Small intestine (tissue), 7 donors: ENCODE results near the gene NAV2. TPM values are rescaled to one million over a fixed set of nuclear protein-coding genes. Genes with fewer than 3 reads are reported as not detected.

Source experiments
- DNase-seq, 2 donors: peaks; one replicate each; pipeline versions ENCODE4 v3.0.0 to v3.0.0-alpha.2; 2013
- FAIRE-seq: peaks from 2 replicates; lab custom pipeline; 2012; peaks lifted over from hg19 to GRCh38; lab: Jason Lieb, UNC
- H3K27ac ChIP-seq, 3 donors: one replicate each; pipeline ENCODE4 v1.5.1; 2013; ENCODE audit warnings: low read length in 2 of 3, mild to moderate bottlenecking in 2 of 3, control low read depth in 1 of 3, inconsistent platforms in 1 of 3, low read depth in 1 of 3, moderate library complexity in 1 of 3
- H3K27me3 ChIP-seq, 3 donors: one replicate each; pipeline ENCODE4 v1.6.1; 2013; ENCODE audit warnings: low read length in 3 of 3, inconsistent platforms in 1 of 3; ENCODE audit not compliant: control insufficient read depth in 3 of 3, insufficient read depth in 3 of 3
- H3K36me3 ChIP-seq, 3 donors: one replicate each; pipeline ENCODE4 v1.6.1; 2013; ENCODE audit warnings: low read length in 3 of 3, inconsistent platforms in 1 of 3, low read depth in 1 of 3, mild to moderate bottlenecking in 1 of 3, moderate library complexity in 1 of 3; ENCODE audit not compliant: control insufficient read depth in 3 of 3, insufficient read depth in 2 of 3
- H3K4me1 ChIP-seq, 3 donors: one replicate each; pipeline ENCODE4 v1.6.1; 2013; ENCODE audit warnings: low read length in 2 of 3, inconsistent platforms in 1 of 3, low read depth in 1 of 3, mild to moderate bottlenecking in 1 of 3, moderate library complexity in 1 of 3; ENCODE audit not compliant: control insufficient read depth in 3 of 3, insufficient read depth in 2 of 3
- H3K4me3 ChIP-seq, 3 donors: one replicate each; pipeline ENCODE4 v1.5.1; 2013; ENCODE audit warnings: low read length in 3 of 3, control low read depth in 1 of 3, inconsistent platforms in 1 of 3, low read depth in 1 of 3, mild to moderate bottlenecking in 1 of 3, moderate library complexity in 1 of 3
- H3K9me3 ChIP-seq, 2 donors: one replicate each; pipeline ENCODE4 v1.6.1; 2013; ENCODE audit warnings: low read depth in 1 of 2, low read length in 1 of 2; ENCODE audit not compliant: control insufficient read depth in 2 of 2, insufficient read depth in 1 of 2
- WGBS, 3 donors: extraction: QIAGEN DNeasy Blood & Tissue Kit; methylation state at CpG; one replicate each; pipeline ENCODE4 v1.1.7; 2013; 5-methylcytosine and 5-hydroxymethylcytosine counted together
- polyA plus RNA-seq, 4 donors: library from polyadenylated mRNA; stranded (reverse) in 3 of 4; unstranded in 1 of 4; fragments of 200-250 nt in 3 of 4; fragments of 120-200 nt in 1 of 4; gene quantifications; one replicate each; pipeline versions ENCODE4 v1.2.1 to v1.2.3, GENCODE V29; 2013
- donor health status: healthy with polysubstance abuse.
- donor health status: control.
- donor health status: control.
- donor health status: Bipolar disorder and iron deficiency.
- donor health status: healthy.

NAV2 gene
- polyA plus RNA-seq, 4 donors, result 1.6 to 6.5 (median 3.6) TPM

DNA sequence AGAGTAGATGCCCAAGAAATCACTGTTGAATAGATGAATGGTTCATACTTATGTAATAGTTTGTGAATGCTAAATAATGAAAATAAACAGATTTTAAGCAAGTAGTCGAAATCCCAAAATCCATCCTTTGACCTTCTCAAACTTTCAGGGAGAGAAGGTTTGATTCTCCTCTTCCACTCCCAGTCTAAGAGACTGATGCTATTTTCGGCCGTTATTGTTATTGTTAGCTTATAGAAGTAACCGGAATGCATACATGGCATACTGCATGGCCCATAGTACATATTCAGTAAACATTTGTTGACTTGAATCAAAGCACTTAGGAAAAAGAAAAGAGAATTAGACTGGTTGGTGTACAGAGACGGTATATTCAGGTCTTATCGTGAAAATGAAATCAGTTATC lies 76.6 kb downstream of the NAV2 start:
- no peak overlapping the region for H3K27ac ChIP-seq

DNA sequence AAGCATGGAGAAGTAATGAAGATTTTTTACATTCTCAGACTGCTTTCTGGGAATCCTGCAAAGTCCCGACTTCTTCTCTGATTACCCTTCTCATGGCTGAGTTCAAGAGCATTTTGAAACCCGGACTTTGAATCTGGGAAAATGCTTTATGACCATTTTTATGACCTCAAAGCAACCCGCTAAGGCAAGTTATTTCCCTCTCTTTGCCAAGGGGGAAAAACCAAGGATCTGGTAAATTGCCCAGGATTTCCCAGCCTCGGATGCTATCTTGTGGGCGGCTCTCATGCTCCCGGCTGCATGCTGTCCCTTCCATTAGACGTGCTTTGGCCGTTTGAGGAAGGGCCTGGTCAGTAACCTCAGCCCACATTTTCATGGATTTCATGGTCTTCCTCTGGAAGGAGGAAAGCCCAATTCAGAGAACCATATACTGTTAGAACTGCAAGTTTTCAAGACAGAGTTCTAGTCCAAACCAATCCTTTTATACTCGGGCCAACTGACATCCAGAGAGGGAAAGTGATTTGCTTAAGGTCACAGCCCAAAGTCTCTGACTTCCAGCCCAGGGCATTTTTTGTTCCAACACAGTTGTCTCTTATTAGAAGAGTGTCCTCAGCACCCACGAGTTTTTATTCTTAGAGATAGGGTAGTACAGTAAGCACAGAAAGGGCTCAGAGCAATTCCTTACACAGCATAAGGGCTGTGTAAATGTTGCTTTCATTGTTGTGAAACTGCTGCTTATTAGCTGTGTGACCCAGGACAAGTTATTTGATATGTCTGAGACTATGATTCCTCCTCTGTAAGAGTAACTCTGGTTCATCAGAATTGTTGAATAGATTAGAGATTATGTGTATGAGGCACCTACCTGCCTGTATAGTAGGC lies 77.4 kb downstream of the NAV2 start:
- FAIRE-seq, result no peak
- peak; percentile 92 to 93 for DNase-seq
- peaks cover 9 to 19% (median 10%) of the 10 kb centered on the region in 3 donors for H3K4me1 ChIP-seq
- H3K27me3 ChIP-seq, result no peaks in the 10 kb centered on the region
- H3K27ac ChIP-seq, result peak overlapping the region in 1 of 3 donors; percentile 19
- H3K4me3 ChIP-seq, result no peak overlapping the region
- 7 to 31% (median 28%) methylated on average over 10 of the region's 10 CpGs for WGBS, 3 donors
- H3K36me3 ChIP-seq, result no peaks in the 10 kb centered on the region
- H3K9me3 ChIP-seq, result no peaks in the 10 kb centered on the region

More for the DNA sequence above, 76.6 kb downstream of the NAV2 start:
- Histone ChIP-seq H3K9me3 (no peaks in the 10 kb centered on the region), H3K27me3 (no peaks in the 10 kb centered on the region), H3K36me3 (no peaks in the 10 kb centered on the region), H3K4me3 (no peak overlapping the region), H3K4me1 (peaks cover 9 to 20% (median 10%) of the 10 kb centered on the region in 3 donors)
- DNase-seq (no peak), FAIRE-seq (no peak)
- 34 to 64% (median 52%) methylated on average over 6 of the region's 6 CpGs for WGBS, 3 donors

DNA sequence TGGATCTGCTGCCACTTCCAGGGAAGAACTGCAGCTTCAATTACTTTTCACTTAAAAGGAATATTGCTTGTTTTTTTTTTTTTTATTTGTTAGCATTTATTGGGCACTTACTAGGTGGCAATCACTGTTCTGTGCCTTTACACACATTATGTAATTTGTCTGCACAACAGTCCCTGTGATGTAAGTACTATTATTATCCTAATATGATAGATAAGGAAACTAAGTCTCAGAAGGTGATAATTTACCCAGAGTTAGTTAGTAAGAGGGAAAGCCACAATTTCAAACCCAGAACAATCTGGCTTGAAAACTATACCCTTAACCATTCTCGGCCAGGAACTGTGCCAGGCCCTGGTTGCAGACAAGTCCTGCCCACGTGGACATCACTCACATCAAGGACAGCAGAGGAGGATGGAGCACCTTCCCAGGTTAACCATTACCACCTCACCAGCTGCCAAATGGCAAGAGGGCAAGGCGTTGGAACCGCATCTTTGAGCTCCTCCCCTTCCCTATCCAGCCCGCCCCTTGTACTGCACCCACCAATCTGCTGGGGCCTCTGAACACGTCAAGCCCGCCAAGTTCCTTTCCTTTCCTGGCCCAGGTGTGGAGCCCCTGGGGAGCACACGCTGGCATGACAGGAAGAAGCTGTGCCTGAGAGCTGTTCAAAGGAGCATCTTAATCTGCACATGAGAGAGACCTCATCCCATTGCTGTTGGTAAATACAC lies 78.4 kb downstream of the NAV2 start:
- WGBS, 3 donors, result 16 to 47% (median 31%) methylated on average over 8 of the region's 8 CpGs
- Histone ChIP-seq H3K27ac (peak overlapping the region in 1 of 3 donors; percentile 63), H3K9me3 (no peaks in the 10 kb centered on the region), H3K27me3 (no peaks in the 10 kb centered on the region), H3K4me3 (no peak overlapping the region), H3K36me3 (no peaks in the 10 kb centered on the region), H3K4me1 (peaks cover 9 to 18% (median 10%) of the 10 kb centered on the region in 3 donors)
- FAIRE-seq (no peak), DNase-seq (peak in 1 of 2 donors; percentile 92)

DNA sequence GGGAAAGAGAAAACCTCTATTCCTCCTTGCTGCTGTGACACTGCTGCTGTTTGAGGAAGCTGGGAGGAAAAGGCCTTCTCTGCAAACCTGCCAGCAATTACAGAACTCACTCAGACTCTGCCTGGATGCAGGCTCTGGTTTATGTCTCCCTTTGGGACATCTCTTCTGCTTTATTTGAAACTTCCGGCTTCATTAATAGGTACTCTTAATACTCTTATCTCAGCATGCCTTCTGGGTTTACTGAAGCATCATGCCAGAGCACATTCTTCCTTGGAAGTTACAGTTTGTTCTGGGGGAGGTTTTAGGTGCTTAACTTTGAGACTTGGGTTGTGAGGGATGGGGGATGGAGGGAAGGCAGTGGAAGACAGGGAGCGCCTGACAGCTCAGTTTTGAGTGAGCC lies 79.9 kb downstream of the NAV2 start:
- Histone ChIP-seq H3K27ac (peak overlapping the region in 1 of 3 donors; percentile 75), H3K4me3 (no peak overlapping the region), H3K27me3 (no peaks in the 10 kb centered on the region), H3K4me1 (peaks cover 9 to 18% (median 10%) of the 10 kb centered on the region in 3 donors), H3K36me3 (no peaks in the 10 kb centered on the region), H3K9me3 (no peaks in the 10 kb centered on the region)
- no peak for FAIRE-seq
- WGBS, 3 donors, result 35 to 60% (median 50%) methylated on average over 2 of the region's 2 CpGs
- no peak for DNase-seq

DNA sequence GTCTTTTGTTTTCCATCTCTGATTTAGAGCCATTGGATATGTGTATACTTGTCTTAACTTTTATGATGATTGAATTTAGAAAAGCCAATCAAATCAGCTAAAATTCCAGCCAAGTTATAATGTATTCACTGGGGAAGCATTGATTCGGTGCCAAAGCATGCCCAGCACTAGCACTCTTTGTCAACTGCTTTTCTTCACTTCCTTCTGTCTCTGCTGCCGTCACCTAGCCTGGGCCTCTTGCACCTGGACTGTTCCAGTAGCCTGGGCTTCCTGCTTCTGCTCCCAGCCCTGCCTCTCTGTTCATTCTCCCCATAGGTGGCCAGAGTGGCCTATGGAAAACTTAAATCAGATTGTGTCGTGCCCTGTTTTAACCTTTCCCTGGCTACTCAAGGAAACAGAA lies 80.7 kb downstream of the NAV2 start:
- H3K36me3 ChIP-seq, result no peaks in the 10 kb centered on the region
- WGBS, 3 donors, result 13 to 43% (median 34%) methylated on average over 3 of the region's 3 CpGs
- no peaks in the 10 kb centered on the region for H3K27me3 ChIP-seq
- H3K4me1 ChIP-seq, result peaks cover 9 to 18% (median 10%) of the 10 kb centered on the region in 3 donors
- no peaks in the 10 kb centered on the region for H3K9me3 ChIP-seq
- no peak for FAIRE-seq
- no peak overlapping the region for H3K4me3 ChIP-seq
- peak overlapping the region in 1 of 3 donors; percentile 28 for H3K27ac ChIP-seq
- DNase-seq, result peak in 1 of 2 donors; percentile 62

DNA sequence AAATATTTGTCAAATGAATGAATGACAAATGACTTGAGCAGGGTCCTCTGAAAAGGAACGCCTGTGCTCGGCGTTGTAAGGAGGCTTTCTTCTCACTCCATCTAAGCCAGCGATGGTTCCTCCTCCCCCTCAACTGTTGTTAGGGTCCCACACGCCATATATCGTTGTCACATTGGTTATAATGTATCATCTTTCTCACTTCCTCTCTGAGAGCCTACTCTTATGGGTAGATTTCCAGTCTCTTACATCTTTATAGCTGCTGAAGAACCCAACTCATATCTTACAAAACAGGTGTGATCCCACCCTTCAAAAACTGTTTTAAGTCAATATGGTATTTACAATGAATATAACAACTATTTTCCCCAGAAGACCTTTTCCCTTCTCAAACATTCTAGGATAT lies 81.5 kb downstream of the NAV2 start:
- H3K27ac ChIP-seq, result no peak overlapping the region
- no peak overlapping the region for H3K4me3 ChIP-seq
- DNase-seq (no peak), FAIRE-seq (no peak)
- H3K9me3 ChIP-seq, result no peaks in the 10 kb centered on the region
- H3K4me1 ChIP-seq, result peaks cover 5 to 16% (median 9%) of the 10 kb centered on the region in 3 donors
- H3K36me3 ChIP-seq, result no peaks in the 10 kb centered on the region
- H3K27me3 ChIP-seq, result no peaks in the 10 kb centered on the region
- WGBS, 3 donors, result 92 to 95% (median 94%) methylated on average over 6 of the region's 6 CpGs

DNA sequence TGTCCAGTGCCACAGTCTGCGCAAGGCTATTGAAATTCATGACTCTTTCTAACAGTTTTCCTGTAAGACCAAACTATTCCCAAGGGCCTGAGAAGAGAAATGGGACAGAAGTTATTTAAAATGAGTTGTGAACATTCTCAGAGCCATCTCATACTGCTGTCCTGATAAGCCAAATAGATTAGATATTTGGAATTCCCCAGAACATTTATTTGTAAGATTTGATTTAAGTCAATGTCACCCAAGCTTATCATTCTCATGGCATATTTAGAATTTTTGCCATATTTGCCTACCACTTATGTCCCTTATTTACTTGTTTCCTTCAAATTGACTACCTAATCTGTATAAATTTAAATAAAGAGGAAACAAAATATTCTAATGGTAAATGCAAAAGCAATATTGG lies 82.4 kb downstream of the NAV2 start:
- H3K36me3 ChIP-seq, result no peaks in the 10 kb centered on the region
- FAIRE-seq, result no peak
- no peak for DNase-seq
- no peaks in the 10 kb centered on the region for H3K9me3 ChIP-seq
- H3K27me3 ChIP-seq, result no peaks in the 10 kb centered on the region
- H3K27ac ChIP-seq, result no peak overlapping the region
- H3K4me3 ChIP-seq, result no peak overlapping the region
- H3K4me1 ChIP-seq, result peaks cover 5 to 11% (median 9%) of the 10 kb centered on the region in 3 donors
- 84 to 97% (median 96%) methylated on average over 1 of the region's 1 CpG for WGBS, 3 donors

DNA sequence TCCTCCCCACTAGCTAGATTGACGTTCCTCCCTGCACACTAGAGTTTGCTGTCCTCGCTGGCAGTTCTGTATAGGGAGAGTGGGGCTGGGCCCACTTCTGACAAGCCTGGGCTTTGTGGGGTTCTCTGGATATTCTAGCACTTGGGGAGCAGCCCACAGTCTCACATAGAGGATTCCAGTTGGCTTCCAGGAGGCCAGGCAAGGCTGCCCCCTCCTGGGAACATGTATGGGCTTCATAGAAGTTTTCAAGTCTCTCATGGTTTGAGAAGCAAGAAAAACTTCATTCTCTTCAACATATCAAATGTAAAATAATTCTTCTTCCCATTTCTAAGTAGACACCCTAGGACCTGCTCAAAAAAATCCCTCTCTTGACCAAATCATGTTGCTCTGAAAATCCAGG lies 87.5 kb downstream of the NAV2 start:
- Histone ChIP-seq H3K9me3 (no peaks in the 10 kb centered on the region), H3K27me3 (no peaks in the 10 kb centered on the region), H3K27ac (no peak overlapping the region), H3K36me3 (no peaks in the 10 kb centered on the region), H3K4me1 (peaks cover 7 to 17% (median 16%) of the 10 kb centered on the region in 3 donors), H3K4me3 (no peak overlapping the region)
- 56 to 79% (median 78%) methylated on average over 2 of the region's 2 CpGs for WGBS, 3 donors
- DNase-seq, result no peak
- no peak for FAIRE-seq
